Measurements from ENCODE around the gene PPARG. TPM values are rescaled to one million over a fixed set of nuclear protein-coding genes. Genes with fewer than 3 reads are reported as not detected.

Gene PPARG
- total RNA-seq, 1 experiment from 2014 or later, result 71.6 TPM

GRCh38 chr3:12473511-12473910, 184.6 kb downstream of the PPARG start:
- no peak overlapping the region for H3K9ac ChIP-seq (ENCODE audit: low read length)
- CTCF ChIA-PET, result interaction anchor here (1.4 kb wide), 1 partner anchor 339 kb away, joined by 3 read pairs; no protein-coding TSS in a partner anchor
- TF ChIP-seq EZH2phosphoT487 (IDR thresholded peaks at IDR 0.05; ENCODE audit: borderline replicate concordance) (no peak), YY1 (IDR thresholded peaks at IDR 0.05; ENCODE audit: extremely low read depth, insufficient replicate concordance, low read depth, low read length) (no peak), RAD21 (IDR thresholded peaks at IDR 0.05; ENCODE audit: low read depth) (no peak), SP1 (IDR thresholded peaks at IDR 0.05; ENCODE audit: low read depth) (no peak), SRF (IDR thresholded peaks at IDR 0.05; ENCODE audit: low read depth) (no peak), MAX (IDR thresholded peaks at IDR 0.05) (no peak), ELF1 (IDR thresholded peaks at IDR 0.05; ENCODE audit: borderline replicate concordance, low read depth) (no peak), JUND (IDR thresholded peaks at IDR 0.05) (no peak)
- TF ChIP-seq, protein P1, sequence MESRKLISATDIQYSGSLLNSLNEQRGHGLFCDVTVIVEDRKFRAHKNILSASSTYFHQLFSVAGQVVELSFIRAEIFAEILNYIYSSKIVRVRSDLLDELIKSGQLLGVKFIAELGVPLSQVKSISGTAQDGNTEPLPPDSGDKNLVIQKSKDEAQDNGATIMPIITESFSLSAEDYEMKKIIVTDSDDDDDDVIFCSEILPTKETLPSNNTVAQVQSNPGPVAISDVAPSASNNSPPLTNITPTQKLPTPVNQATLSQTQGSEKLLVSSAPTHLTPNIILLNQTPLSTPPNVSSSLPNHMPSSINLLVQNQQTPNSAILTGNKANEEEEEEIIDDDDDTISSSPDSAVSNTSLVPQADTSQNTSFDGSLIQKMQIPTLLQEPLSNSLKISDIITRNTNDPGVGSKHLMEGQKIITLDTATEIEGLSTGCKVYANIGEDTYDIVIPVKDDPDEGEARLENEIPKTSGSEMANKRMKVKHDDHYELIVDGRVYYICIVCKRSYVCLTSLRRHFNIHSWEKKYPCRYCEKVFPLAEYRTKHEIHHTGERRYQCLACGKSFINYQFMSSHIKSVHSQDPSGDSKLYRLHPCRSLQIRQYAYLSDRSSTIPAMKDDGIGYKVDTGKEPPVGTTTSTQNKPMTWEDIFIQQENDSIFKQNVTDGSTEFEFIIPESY (IDR thresholded peaks at IDR 0.05; ENCODE audit: extremely low read depth, insufficient replicate concordance, low read length), result no peak
- no peak overlapping the region for H3K4me3 ChIP-seq (replicated peaks in 1 of 2; ENCODE audit: low read depth in 1 of 2, low read length in 2 of 2)
- RAD21 ChIA-PET (ENCODE audit: low non-redundant PET in 1 of 2, low total read pairs in 2 of 2, uncharacterized antibody in 2 of 2, unreplicated experiment in 2 of 2), result no interaction called here
- H3K27ac ChIP-seq (ENCODE audit: low read depth, low read length), result no peak overlapping the region
- H3K4me2 ChIP-seq (ENCODE audit: low read length), result no peak overlapping the region
- no peak for ATAC-seq
- no peaks in the 10 kb centered on the region for H4K20me1 ChIP-seq (ENCODE audit: insufficient read depth)
- no TSS peak for BruUV-seq (replicated peaks)
- H3K79me2 ChIP-seq (ENCODE audit: insufficient read depth, low read length), result no peaks in the 10 kb centered on the region
- peaks cover 30 to 64% of the 10 kb centered on the region in 2 experiments for H3K4me1 ChIP-seq (ENCODE audit: control insufficient read depth in 1 of 2, insufficient read depth in 2 of 2, low read length in 2 of 2)
- no peaks in the 10 kb centered on the region for H3K27me3 ChIP-seq (ENCODE audit: insufficient read depth, low read length)
- H2AFZ ChIP-seq (ENCODE audit: low read depth, low read length, poor library complexity, severe bottlenecking), result no peak overlapping the region
- H3K36me3 ChIP-seq (ENCODE audit: control insufficient read depth in 1 of 2, insufficient read depth in 2 of 2, low read length in 2 of 2), result no peaks in the 10 kb centered on the region
- POLR2A ChIA-PET, result interaction anchor here (1.7 kb wide), 1 partner anchor 11 kb away, joined by 4 read pairs; the partner anchor contains the start of gene TSEN2
- no peaks in the 10 kb centered on the region for H3K9me3 ChIP-seq (ENCODE audit: control insufficient read depth in 1 of 2, insufficient read depth in 1 of 2, low read depth in 1 of 2, low read length in 2 of 2)
- H3K9me2 ChIP-seq (ENCODE audit: insufficient read depth), result no peaks in the 10 kb centered on the region
- no peak for DNase-seq (ENCODE audit: low read depth, low spot score)
- intact Hi-C loops (cut with micrococcal nuclease), result loop anchor here (5.0 kb wide), 2 partner anchors 66 to 186 kb away; partner anchors contain the start of gene PPARG
